NCI-H82 (cell line): Measurements from ENCODE around the gene ANKHD1.
"Not testable (repeated sequence)": the region's sequence is repeated elsewhere in the genome, so short reads cannot be mapped to it uniquely, and the experiment has no call there.

ENCODE experiments used
- DNase-seq: peaks from one replicate; lab custom pipeline; 2025; lab: John Stamatoyannopoulos, UW

ANKHD1 gene

GRCh38 chr5:140381351-140381750 lies 20.3 kb upstream of the ANKHD1 start:
- no peak for DNase-seq

GRCh38 chr5:140381972-140382371 lies 19.7 kb upstream of the ANKHD1 start:
- peak; percentile 15 for DNase-seq

- no peak for DNase-seq
These were observed 18.8 kb upstream of the ANKHD1 start for GRCh38 chr5:140382866-140383265.

GRCh38 chr5:140383300-140383699 lies 18.3 kb upstream of the ANKHD1 start:
- no peak for DNase-seq

- DNase-seq: no peak
These were observed 13.6 kb upstream of the ANKHD1 start for GRCh38 chr5:140388052-140388451.

GRCh38 chr5:140391312-140391711 lies 10.3 kb upstream of the ANKHD1 start:
- no peak for DNase-seq

- DNase-seq: no peak
These were observed 9.9 kb upstream of the ANKHD1 start for GRCh38 chr5:140391732-140392131.

GRCh38 chr5:140393738-140394137 lies 7.9 kb upstream of the ANKHD1 start:
- DNase-seq: no peak

- DNase-seq: no peak
These were observed 3.2 kb upstream of the ANKHD1 start for GRCh38 chr5:140398379-140398811.

- DNase-seq: peak; percentile 38
These were observed 1.5 kb upstream of the ANKHD1 start for GRCh38 chr5:140399979-140400729.

- DNase-seq: peak; percentile 94
These were observed 787 bp upstream of the ANKHD1 start for GRCh38 chr5:140400730-140401361.

- DNase-seq: peak; percentile 72
These were observed 833 bp downstream of the ANKHD1 start for GRCh38 chr5:140402258-140403074.

GRCh38 chr5:140403613-140404012 lies 2.0 kb downstream of the ANKHD1 start:
- no peak for DNase-seq

- DNase-seq: no peak
These were observed 7.2 kb downstream of the ANKHD1 start for GRCh38 chr5:140408750-140409241.

GRCh38 chr5:140413230-140413629 lies 11.6 kb downstream of the ANKHD1 start:
- no peak for DNase-seq

GRCh38 chr5:140417235-140417634 lies 15.6 kb downstream of the ANKHD1 start:
- DNase-seq: no peak

- no peak for DNase-seq
These were observed 17.4 kb downstream of the ANKHD1 start for GRCh38 chr5:140418862-140419520.

GRCh38 chr5:140420226-140420570 lies 18.6 kb downstream of the ANKHD1 start:
- DNase-seq: no peak

GRCh38 chr5:140420665-140421361 lies 19.2 kb downstream of the ANKHD1 start:
- DNase-seq: no peak

GRCh38 chr5:140421375-140421774 lies 19.7 kb downstream of the ANKHD1 start:
- not testable (repeated sequence) for DNase-seq

- DNase-seq: no peak
These were observed 22.0 kb downstream of the ANKHD1 start for GRCh38 chr5:140423609-140424008.

- no peak for DNase-seq
These were observed 22.5 kb downstream of the ANKHD1 start for GRCh38 chr5:140424135-140424534.
